ENCODE measurements around the gene CDC20.

Gene CDC20

DNA sequence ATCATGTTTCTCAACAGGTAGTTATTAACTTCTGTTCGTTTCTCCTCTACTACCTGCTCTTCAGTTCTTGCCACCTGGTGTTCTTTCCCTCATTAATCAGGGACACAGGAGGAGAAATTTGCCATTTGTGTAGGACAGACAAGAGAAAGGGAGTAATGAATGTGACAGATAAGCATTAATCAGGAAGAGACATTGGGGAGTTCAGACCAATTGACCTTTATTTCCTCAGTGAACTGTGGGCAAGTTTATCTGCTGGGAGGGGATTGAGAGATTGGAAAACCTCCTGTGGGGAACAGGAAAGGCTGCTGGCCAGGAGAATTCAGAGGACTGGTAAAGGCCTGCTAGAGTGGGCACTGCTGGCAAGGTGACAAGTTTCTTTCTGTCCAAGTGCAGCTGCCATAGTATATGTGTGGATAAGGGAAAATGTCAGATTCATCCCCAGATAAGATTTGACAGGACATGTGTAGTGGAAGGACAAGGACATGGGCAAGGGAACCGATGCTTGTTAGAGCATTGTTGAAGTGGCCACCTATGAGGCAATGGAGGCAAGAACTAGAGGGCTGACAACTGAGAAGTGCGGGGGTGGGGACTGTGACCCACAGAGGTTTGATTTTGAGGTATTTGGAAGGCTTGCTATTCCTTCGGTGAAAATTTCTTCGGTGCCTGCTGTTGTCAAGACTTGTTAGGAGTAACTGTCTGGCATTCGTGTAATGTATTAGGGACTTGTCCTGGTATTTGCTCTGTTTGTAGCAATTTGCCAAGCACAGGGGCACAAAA is 43.5 kb downstream of the CDC20 start:
- no peak for DNase-seq (ENCODE audit: low read depth)
- no peak overlapping the region for H3K4me3 ChIP-seq (ENCODE audit: low read depth, low read length)
- TF ChIP-seq, protein P1, sequence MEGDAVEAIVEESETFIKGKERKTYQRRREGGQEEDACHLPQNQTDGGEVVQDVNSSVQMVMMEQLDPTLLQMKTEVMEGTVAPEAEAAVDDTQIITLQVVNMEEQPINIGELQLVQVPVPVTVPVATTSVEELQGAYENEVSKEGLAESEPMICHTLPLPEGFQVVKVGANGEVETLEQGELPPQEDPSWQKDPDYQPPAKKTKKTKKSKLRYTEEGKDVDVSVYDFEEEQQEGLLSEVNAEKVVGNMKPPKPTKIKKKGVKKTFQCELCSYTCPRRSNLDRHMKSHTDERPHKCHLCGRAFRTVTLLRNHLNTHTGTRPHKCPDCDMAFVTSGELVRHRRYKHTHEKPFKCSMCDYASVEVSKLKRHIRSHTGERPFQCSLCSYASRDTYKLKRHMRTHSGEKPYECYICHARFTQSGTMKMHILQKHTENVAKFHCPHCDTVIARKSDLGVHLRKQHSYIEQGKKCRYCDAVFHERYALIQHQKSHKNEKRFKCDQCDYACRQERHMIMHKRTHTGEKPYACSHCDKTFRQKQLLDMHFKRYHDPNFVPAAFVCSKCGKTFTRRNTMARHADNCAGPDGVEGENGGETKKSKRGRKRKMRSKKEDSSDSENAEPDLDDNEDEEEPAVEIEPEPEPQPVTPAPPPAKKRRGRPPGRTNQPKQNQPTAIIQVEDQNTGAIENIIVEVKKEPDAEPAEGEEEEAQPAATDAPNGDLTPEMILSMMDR (IDR thresholded peaks at IDR 0.05; ENCODE audit: control insufficient read depth, extremely low read depth, insufficient read depth) = no peak

DNA sequence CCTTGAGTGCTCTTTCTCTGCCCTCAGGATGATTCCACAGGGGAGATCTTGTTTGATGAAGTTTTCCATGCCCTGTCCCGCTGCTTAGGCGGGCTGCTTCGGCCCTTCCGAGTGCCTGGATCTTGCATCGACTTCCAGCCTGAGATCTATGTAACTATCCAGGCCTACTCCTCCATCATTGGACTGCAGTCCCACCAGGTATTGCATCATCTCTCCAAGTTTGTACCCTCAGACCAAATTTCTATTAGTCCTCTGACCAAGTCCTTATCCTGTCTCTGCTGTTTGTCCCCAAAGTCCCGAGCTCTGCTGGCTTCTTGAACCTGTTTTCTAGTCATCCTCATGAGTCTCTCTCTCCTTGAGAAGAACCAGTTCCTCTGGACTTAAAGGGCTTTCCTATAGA is 45.6 kb downstream of the CDC20 start:
- DNase-seq (ENCODE audit: low read depth) = no peak
- H3K4me3 ChIP-seq (ENCODE audit: low read depth, low read length) = no peak overlapping the region
- TF ChIP-seq, protein P1 (IDR thresholded peaks at IDR 0.05; ENCODE audit: control insufficient read depth, extremely low read depth, insufficient read depth) = no peak

DNA sequence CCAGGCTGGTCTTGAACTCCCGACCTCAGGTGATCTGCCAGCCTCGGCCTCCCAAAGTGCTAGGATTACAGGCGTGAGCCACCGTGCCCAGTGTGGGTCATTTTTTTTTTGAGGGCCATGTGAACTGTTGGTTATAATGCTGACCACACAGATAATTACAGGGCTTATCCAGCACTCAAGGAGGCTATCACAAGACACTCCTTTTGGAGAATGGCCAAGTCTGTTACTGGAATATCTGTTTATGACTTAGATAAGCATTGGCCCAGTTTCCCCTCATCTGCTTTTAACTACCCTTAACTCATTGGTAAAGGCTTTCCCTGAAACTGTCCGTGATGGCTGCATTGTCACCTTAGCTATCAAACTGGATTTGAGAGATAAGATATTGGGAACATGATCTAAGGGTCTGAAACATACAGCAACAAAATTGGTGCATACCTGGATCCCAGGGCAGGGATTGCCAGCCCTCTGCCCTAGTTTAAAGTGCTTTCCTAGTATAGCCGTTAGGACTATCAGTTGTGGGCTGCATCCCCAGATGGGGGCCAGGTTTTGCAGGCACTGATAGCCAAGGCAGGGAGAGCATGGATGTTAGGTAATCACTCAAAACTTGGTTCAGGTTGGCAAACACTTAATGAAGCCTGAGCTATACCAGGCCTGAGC is 46.6 kb downstream of the CDC20 start:
- no peak overlapping the region for H3K4me3 ChIP-seq (ENCODE audit: low read depth, low read length)
- TF ChIP-seq, protein P1 (IDR thresholded peaks at IDR 0.05; ENCODE audit: control insufficient read depth, extremely low read depth, insufficient read depth) = no peak
- DNase-seq (ENCODE audit: low read depth) = no peak

DNA sequence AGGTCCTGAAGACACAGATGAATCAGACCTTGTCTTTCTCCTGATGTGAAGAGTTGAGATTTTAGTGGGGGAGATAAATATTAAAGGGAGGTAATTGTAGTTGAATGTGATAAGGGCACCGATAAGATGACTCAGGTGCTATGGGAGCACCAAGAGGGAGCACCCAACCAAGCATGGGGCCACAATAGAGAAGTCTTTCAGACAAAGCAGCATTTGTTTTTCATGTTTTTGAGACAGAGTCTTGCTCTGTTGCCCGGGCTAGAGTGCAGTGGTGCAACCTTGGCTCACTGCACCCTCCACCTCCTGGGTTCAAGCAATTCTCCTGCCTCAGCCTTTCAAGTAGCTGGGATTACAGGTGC is 47.1 kb downstream of the CDC20 start:
- TF ChIP-seq, protein P1 (IDR thresholded peaks at IDR 0.05; ENCODE audit: control insufficient read depth, extremely low read depth, insufficient read depth) = no peak
- DNase-seq (ENCODE audit: low read depth) = no peak
- H3K4me3 ChIP-seq (ENCODE audit: low read depth, low read length) = no peak overlapping the region

DNA sequence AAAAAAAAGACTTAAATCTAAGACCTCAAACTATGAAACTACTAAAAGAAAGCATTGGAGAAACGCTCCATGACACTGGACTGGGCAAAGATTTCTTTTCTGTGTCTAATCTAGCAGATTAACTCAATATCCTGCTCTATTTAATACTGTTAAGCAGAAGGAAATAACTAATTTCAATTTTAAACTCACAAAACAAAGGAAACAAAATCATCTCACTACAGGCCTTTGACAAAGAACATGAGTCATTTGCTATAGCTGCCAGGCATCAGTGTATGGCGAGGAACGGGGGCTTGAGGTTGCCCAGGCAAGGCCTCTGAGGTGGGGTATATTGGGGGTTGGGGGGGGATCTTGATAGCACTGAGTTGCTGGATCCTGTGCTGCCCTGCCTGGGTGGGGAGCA is 51.8 kb downstream of the CDC20 start:
- no peak for DNase-seq (ENCODE audit: low read depth)
- TF ChIP-seq, protein P1 (IDR thresholded peaks at IDR 0.05; ENCODE audit: control insufficient read depth, extremely low read depth, insufficient read depth) = no peak

More for the DNA sequence above, 51.8 kb downstream of the CDC20 start:
- H3K4me3 ChIP-seq (ENCODE audit: low read depth, low read length) = no peak overlapping the region
